Cardiac muscle cell (in vitro differentiated cells and primary cell): ENCODE results near the gene PDZD7. TPM values are rescaled to one million over a fixed set of nuclear protein-coding genes. Genes with fewer than 3 reads are reported as not detected.

Experiments
- DNase-seq, 2 donors: peaks; one replicate each; pipeline versions ENCODE4 v3.0.0 to v3.0.0-alpha.2; 2010 to 2017; ENCODE audit warnings: low read depth in 1 of 2, low spot score in 1 of 2
- H3K27ac ChIP-seq: fragments of 200-600 bp; sonication (generic); 2 replicates; pipeline ENCODE4 v1.5.1; 2016
- H3K27me3 ChIP-seq: fragments of 200-600 bp; sonication (generic); 2 replicates; pipeline ENCODE4 v1.6.0; 2016; ENCODE audit warnings: control low read depth
- H3K36me3 ChIP-seq: fragments of 200-600 bp; sonication (generic); 2 replicates; pipeline ENCODE4 v1.5.1; 2016; ENCODE audit warnings: control low read depth
- H3K4me1 ChIP-seq: fragments of 200-600 bp; sonication (generic); 2 replicates; pipeline ENCODE4 v1.8.1; 2017; ENCODE audit warnings: low read depth, mild to moderate bottlenecking, mixed run types
- H3K4me3 ChIP-seq: fragments of 200-600 bp; sonication (generic); 2 replicates; pipeline ENCODE4 v1.5.1; 2016; ENCODE audit warnings: mild to moderate bottlenecking
- H3K9me3 ChIP-seq: fragments of 200-600 bp; sonication (generic); 2 replicates; pipeline ENCODE4 v1.5.1; 2017; ENCODE audit warnings: low read depth, mild to moderate bottlenecking, control low read depth
- CTCF ChIP-seq: IDR thresholded peaks from 2 replicates; pipeline ENCODE4 v1.5.1; 2012; ENCODE audit warnings: low read depth, mild to moderate bottlenecking, low read length
- polyA plus RNA-seq: library from polyadenylated mRNA; unstranded; fragments of >200 nt; fragmentation: Nextera tagmentation; extraction: Ambion mirVana; gene quantifications from 2 replicates; pipeline ENCODE4 v1.2.1, GENCODE V29; 2016
- total RNA-seq: library from RNA; depleted of rRNA; stranded (reverse); fragments of >200 nt; gene quantifications from 2 replicates; pipeline ENCODE4 v1.2.3, GENCODE V29; 2016

The PDZD7 gene
- total and polyA plus RNA-seq, 2 experiments from 2014 or later: 4.5 to 7.7 TPM

GRCh38 chr10:100985336-100985735 is 45.6 kb downstream of the PDZD7 start:
- Histone ChIP-seq H3K4me1 (peaks cover 7% of the 10 kb centered on the region), H3K27me3 (no peaks in the 10 kb centered on the region), H3K27ac (no peak overlapping the region), H3K4me3 (no peak overlapping the region), H3K9me3 (no peaks in the 10 kb centered on the region), H3K36me3 (peaks cover 11% of the 10 kb centered on the region)
- DNase-seq: no peak
- no peak for TF ChIP-seq CTCF

GRCh38 chr10:100984672-100985177 is 46.2 kb downstream of the PDZD7 start:
- TF ChIP-seq CTCF: no peak
- DNase-seq: peak in 1 of 2 donors; percentile 14
- H3K36me3 ChIP-seq: peaks cover 11% of the 10 kb centered on the region

GRCh38 chr10:100983868-100984671 is 46.9 kb downstream of the PDZD7 start:
- no peak for DNase-seq
- TF ChIP-seq CTCF: no peak
- peaks cover 13% of the 10 kb centered on the region for H3K36me3 ChIP-seq
- H3K27me3 ChIP-seq: no peaks in the 10 kb centered on the region
- H3K4me3 ChIP-seq: no peak overlapping the region
- no peak overlapping the region for H3K27ac ChIP-seq
- no peaks in the 10 kb centered on the region for H3K9me3 ChIP-seq
- peaks cover 7% of the 10 kb centered on the region for H3K4me1 ChIP-seq

More at GRCh38 chr10:100984672-100985177, 46.2 kb downstream of the PDZD7 start:
- peaks cover 7% of the 10 kb centered on the region for H3K4me1 ChIP-seq
- no peaks in the 10 kb centered on the region for H3K9me3 ChIP-seq
- H3K27me3 ChIP-seq: no peaks in the 10 kb centered on the region
- no peak overlapping the region for H3K4me3 ChIP-seq
- H3K27ac ChIP-seq: no peak overlapping the region

GRCh38 chr10:100982916-100983830 is 47.8 kb downstream of the PDZD7 start:
- no peaks in the 10 kb centered on the region for H3K27me3 ChIP-seq
- no peaks in the 10 kb centered on the region for H3K9me3 ChIP-seq
- no peak overlapping the region for H3K27ac ChIP-seq
- H3K36me3 ChIP-seq: peaks cover 15% of the 10 kb centered on the region
- DNase-seq: no peak
- H3K4me1 ChIP-seq: peaks cover 6% of the 10 kb centered on the region
- no peak overlapping the region for H3K4me3 ChIP-seq
- TF ChIP-seq CTCF: no peak

- Histone ChIP-seq H3K36me3 (peaks cover 15% of the 10 kb centered on the region), H3K27ac (no peak overlapping the region), H3K4me1 (peaks cover under 1% of the 10 kb centered on the region), H3K27me3 (no peaks in the 10 kb centered on the region), H3K9me3 (no peaks in the 10 kb centered on the region), H3K4me3 (no peak overlapping the region)
- no peak for TF ChIP-seq CTCF
- DNase-seq: no peak
Measured at GRCh38 chr10:100981178-100981772, 49.7 kb downstream of the PDZD7 start.
